Prostate gland (tissue), 2 donors: Measurements from ENCODE around the gene MCF2L2.

Source experiments
- CTCF ChIP-seq, 4 experiments: fragments of 200-600 bp in 2 of 4; fragments of 450-650 bp in 2 of 4; sonication (generic) in 2 of 4; IDR thresholded peaks; 1 replicate in 3 of 4; 2 replicates in 1 of 4; pipeline ENCODE4 v1.5.1; 2016 to 2019; ENCODE audit warnings: antibody characterized with exemption in 4 of 4, mild to moderate bottlenecking in 2 of 4, moderate library complexity in 2 of 4
- POLR2A ChIP-seq: fragments of 450-650 bp; IDR thresholded peaks from one replicate; pipeline ENCODE4 v1.6.1; 2016; ENCODE audit warnings: antibody characterized with exemption, mild to moderate bottlenecking

- TF ChIP-seq POLR2A = no peak
- no peak for TF ChIP-seq CTCF (IDR thresholded peaks at IDR 0.05)
Observed at GRCh38 chr3:183128709-183129108, 299.7 kb downstream of the MCF2L2 start.
